GM21737 (cell line): ENCODE measurements around the gene FAM174B.

ENCODE experiments used
- ATAC-seq: cut with Tn5 transposase; IDR thresholded peaks from one replicate; pipeline ENCODE4 v1.9.1; 2021; ENCODE audit warnings: mild to moderate bottlenecking, moderate library complexity; ENCODE audit not compliant: unreplicated experiment

The FAM174B gene

GRCh38 chr15:92574566-92574965 is 81.0 kb downstream of the FAM174B start:
- no peak for ATAC-seq

DNA sequence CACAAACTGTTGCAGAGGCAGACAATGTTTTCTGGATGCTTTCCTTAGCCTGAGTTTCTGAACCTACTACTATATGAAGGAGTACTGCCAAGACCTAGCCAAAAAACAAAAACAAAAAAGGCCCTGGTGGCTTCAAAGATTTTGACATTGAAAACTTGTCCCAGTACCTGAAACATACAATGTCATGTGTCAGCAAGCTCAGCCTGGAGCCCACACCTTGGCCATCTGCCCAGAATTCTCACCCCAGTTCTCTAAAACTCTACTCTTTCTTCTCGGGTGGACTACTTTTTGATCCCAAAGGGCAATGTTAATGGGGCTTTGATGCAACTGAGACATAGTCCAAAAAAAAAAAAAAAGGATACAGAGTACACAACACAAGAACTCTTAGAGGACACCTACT is 81.4 kb downstream of the FAM174B start:
- no peak for ATAC-seq

GRCh38 chr15:92571824-92572223 is 83.8 kb downstream of the FAM174B start:
- ATAC-seq, result no peak

- no peak for ATAC-seq
Observed at GRCh38 chr15:92570391-92570790, 85.2 kb downstream of the FAM174B start.

DNA sequence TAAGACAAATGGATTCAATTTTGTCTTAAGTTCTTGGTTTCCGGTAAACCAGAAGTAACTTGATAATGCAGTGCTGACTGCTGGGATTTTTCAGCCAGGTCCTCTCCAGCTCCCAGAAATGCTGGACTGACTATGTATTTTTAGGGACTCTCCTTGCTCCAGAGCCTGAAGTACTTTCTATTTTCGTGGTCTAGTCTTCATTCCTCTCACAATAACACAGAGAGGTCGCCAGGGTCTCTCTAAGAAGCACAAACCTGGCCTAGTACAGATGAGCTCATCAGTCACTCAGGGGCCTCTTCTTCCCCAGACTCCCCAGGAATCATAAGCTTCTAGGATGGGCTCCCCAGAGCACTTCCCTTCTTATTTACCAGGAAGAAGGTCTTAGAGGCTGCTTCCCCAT is 85.8 kb downstream of the FAM174B start:
- ATAC-seq, result no peak
